HG03469 (cell line): Measurements from ENCODE around the gene TMEM176A.
"Not testable (repeated sequence)": the region's sequence is repeated elsewhere in the genome, so short reads cannot be mapped to it uniquely, and the experiment has no call there.

Experiments
- ATAC-seq: cut with Tn5 transposase; IDR thresholded peaks from one replicate; pipeline ENCODE4 v1.9.1; 2021; ENCODE audit warnings: mild to moderate bottlenecking, moderate library complexity, moderate number of reproducible peaks; ENCODE audit not compliant: unreplicated experiment

Gene TMEM176A

DNA sequence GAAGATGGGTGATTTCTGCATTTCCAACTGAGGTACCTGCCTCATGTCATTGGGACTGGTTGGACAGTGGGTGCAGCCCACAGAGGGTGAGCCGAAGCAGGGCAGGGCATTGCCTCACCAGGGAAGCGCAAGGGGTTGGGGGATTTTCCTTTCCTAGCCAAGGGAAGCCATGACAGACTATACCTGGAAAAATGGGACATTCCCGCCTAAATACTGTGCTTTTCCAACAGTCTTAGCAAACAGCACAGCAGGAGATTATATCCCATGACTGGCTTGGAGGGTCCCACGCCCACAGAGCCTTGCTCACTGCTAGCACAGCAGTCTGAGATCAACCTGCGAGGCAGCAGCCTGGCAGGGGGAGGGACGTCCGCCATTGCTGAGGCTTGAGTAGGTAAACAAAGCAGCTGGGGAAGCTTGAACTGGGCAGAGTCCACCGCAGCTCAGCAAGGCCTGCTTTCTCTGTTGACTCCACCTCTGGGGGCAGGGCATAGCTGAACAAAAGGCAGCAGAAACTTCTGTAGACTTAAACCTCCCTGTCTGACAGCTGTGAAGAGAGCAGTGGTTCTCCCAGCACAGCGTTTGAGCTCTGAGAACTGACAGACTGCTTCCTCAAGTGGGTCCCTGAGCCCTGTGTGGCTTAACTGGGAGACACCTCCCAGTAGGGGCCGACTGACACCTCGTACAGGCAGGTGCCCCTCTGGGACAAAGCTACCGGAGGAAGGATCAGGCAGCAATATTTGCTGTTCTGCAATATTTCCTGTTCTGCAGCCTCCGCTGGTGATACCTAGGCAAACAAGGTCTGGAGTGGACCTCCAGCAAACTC, 7.3 kb downstream of the TMEM176A start:
- ATAC-seq = not testable (repeated sequence)

DNA sequence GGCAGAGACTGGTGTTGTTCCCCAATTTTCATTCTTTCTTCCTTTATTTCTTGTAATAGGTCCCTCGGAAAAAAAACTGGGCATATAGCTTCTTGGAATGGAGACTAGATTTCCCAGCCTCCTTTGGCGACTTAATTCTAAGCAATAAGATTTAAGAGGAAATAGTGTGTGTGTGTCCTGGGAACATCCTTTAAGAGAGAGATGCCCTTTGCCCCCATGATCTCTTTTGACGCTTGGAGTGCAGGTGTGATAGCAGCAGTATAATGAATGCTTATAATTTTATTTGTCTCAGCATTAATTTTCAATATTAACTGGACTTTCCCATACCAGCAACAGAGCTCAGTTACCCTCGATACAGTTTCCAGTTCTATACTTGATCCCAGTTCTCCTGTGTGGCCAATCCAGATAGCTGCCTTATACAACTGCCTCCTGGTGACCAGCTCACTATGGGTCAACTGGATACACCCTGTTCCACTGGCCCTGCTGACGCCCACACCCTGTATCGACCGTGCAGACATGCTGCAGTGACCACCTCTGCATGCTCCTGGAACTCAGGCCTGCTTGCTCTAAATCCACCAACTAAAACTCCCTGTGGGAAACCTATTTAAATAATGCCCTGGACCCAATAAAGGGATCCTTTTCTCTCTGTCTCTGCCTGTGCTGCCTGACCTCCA, 13.9 kb downstream of the TMEM176A start:
- no peak for ATAC-seq

DNA sequence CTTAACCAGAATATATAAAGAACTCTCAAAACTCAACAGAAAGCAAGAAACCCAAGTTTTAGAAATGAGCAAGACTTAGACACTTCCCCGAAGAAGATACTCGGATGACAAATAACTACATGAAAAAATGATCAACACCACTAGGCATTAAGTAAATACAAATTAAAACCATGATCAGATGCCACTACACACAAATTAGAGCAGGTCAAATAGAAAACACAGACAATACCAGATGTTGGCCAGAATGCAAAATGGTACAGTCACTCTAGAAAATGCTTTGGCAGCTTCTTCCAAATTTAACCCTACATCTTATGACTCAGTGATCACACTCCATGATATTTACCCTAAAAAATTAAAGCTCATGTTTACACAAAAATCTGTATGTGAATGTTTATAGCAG, 18.4 kb downstream of the TMEM176A start:
- no peak for ATAC-seq

DNA sequence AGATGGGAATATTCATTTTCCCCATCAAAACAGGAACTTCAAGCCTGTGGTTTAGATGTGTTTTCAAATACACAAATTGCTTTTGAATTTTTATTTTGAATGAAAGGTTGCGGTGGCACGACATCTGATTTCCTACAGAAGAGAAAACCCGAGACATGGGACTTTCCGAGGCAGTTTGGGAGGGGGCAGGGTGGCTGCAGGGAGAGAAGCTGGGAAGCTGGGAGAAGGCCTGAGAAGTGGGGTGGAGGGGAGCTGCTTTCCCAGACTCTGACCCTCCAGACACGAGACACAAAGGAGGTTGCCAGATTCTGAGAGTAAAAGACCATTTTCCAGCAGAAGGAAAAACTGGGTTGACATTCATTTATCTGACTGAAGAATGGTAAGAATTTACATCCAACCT, 19.6 kb downstream of the TMEM176A start:
- no peak for ATAC-seq

DNA sequence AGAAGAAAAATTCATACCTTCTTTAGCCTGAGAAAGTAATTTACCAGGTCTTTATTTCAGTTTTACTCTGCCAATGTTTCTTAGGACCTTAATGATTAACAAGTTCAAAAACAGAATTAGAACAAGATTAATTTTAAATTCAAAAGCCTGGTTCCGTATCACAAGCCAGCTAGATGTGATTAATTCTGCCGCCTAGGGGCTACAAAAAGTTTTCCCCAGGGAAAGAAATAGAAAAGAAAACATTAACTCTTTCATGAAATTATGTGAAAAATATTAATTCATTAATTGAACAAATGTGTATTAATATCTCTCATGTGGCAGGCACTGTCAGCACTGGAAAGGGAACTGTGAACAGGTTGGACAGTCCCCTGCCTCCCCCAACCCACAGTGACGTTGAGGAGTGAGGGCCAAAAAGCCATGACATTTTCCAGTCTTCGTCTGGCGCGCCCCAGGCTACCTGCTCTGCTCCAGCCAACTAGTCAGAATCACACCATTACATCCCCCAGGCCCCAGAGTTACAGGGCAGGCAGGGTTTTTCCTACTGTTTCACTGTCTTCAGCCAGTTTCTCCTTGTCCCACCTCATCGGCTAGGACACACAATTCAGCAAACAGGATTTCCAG, 20.1 kb downstream of the TMEM176A start:
- no peak for ATAC-seq

DNA sequence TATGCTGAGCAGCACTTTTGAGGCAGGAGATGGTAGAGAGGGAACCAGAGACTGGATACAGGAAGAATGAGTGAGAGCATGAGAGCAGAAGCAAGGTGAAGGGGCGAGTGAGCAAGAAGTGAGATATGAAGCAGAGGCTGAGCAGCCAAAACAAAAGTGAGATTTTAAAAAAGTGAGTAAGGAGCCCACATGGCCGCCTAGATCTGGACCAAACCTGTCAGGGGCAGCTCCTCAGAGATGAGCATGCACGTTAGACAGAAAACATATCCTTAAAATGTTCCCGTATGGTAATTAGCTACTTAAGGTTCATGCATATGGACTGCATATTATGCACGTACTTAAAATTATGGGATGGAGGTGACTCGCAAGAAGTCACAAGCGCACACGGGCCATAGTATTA, 22.5 kb downstream of the TMEM176A start:
- no peak for ATAC-seq

DNA sequence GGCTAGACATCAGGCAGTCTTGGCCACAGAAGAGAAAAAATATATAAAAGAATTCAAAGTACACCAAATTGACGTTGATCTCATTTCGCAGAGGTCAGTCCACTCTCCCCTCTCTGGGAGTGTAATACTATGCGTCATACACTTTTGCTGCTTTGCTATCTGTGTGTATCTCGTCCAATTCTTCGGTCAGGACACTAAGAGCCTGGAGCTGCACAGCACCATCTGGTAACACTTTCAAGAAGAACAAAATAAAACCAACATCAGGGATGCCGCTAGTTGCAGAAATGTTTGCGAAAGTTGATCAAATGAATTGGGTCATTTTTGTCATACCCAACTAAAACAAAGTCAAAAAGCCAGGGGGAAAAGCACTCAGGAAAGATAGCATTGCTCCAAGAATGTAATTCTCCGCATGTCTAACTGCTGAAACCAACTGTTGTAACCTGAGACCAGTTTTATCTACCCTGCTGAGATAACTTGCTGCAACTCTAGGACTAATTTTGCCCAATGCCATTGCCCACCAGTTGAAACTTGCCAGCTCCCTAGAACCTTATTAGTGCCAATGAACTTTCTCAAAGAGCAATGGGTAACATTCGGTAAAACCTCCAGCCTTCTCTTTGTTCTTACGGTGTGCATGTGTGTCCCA, 23.0 kb downstream of the TMEM176A start:
- no peak for ATAC-seq

DNA sequence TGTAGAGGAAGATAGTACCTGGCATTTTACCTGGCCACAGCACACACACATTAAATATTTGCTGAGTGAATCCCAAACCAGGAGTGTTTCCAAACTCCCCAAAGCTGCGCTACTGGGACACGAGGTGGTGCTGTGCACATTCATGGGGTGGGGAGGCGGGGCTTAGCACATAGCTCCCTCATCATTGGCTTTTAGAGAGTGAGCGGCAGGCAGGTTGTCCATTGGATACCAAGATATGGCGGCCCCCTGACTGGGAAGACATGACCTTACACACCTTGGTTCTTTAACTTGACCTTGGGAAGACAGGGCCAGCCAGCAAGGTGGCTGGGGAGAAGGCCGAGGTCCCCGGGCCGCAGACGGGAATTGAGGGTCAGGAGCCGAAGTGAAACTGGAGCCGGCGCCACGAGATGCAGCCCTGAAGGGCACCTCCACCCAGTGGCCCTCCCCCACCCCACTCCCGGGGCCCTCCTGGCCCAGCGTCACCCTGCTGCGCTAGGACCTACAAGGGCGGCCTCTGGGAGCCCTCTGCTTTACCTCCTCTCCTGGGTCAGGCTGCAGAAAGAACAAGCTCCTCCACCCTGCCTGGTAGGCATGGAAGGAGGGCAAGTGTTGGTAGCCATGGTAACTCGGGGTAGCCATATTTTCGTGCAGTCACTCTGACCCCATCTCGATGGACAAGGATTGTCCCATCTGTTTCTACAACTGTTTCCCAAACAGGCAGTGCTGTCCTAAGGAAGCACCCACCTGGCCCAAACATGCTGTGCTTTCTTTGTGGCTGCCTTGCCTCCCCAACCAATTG, 24.0 kb downstream of the TMEM176A start:
- ATAC-seq = no peak

DNA sequence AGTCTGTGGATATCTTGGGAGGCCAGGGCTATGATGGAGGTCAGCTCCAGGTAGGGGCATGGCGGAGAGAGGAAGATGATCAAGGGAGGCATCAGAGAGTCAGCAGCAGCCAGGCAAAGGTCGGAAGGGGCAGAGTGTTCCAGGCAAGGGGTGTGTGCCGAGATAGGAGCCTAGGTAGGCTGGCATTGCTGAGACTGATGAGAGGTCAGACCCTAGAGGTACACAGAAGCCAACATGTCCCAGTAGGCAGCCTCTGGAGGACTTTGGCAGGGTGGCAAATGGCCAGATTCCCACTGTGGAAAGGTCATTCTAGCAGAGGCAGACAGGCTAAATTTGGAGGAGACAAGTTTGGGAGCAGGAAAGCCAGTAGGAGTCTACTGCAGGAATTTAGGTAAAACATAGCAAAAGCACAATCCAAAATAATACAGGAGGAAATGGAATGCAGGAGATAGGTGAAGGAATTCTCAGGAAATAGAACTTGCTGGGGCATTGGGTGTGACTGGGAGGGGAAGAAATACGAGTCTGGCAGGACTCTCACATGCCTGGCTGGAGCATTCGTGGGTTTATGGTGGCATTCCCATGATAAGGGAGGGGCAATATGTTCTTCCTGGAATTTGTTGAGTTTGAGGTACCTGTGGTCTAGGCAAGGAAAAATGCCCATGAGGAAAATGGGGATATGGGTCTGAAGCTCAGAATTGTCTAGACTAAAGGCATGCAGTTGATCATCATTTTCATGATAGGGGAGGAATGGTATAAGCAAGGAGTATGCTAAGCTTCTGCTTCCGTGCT, 25.7 kb downstream of the TMEM176A start:
- ATAC-seq = no peak

DNA sequence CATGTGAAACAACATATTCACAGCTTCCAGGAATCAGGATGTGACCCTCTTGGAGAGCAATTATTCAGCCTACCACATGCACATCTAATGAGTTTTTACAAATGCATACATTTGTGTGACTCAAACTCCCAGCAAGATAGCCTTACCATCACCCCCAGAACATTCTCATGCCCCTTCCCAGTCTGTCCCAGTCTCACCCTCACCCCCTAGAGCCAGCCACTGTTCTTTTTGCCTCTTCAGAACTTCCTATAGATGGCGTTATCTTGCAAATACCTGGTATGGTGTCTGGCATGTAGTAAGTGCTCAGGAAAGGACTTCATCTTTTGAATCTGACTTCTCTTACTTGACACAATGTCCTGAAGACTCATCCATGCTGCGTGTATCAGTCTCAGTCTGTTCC, 27.8 kb downstream of the TMEM176A start:
- no peak for ATAC-seq

DNA sequence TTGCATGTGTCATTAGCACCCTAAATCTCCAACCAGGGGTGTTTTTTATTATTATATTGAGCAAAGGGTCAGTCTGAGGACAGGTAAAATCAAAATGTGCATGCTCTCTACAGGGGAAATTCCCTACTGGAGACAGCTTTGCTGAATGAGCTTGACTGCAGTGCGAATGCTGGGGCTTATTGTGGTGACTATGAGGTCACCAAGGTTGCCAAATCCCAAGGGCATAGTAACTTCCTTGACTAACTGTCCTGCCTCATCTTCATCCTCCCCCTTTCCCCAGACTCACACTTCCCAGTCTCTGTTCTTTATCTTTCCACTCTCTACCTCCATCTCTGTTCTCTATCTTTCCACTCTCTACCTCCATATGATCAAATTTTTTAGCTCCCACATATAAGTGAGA, 28.9 kb downstream of the TMEM176A start:
- ATAC-seq = no peak

DNA sequence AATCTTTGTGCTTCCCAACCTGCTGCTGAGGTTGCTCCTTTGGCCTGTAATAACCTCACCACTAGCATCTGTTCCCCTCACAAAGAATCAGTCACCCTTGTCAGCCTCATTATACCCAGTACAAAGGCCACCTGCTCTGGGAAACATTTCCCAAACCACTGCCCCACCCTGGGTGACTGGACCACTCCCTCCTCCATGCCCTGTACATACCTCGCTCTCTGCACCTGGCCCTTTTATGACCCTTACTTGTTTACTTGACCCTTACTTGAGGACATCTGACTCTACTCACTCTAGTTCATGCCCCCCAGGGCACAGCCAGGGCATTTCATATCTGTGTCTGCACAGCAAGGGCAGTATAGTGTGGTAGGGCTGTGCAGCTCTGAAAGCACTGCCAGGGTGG, 30.4 kb downstream of the TMEM176A start:
- no peak for ATAC-seq

DNA sequence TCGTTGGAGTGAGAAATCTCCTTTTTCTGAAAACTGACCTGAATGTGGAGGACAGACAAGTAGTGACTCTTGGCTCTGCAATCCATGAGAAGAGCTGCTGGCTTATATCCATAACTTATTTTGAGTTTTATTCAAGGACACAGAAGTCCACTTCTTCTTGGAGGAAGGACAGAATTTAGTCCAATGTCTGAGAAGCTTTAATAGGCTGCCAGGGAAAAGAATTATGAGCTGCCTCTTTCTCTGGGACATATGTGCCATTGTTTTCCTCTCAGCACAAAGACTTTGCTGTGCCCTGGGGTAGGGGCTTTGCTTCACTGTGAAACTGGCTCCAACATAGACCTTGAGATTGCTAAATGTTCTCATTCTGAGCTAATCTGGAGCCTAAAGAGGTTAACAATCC, 31.3 kb downstream of the TMEM176A start:
- no peak for ATAC-seq

DNA sequence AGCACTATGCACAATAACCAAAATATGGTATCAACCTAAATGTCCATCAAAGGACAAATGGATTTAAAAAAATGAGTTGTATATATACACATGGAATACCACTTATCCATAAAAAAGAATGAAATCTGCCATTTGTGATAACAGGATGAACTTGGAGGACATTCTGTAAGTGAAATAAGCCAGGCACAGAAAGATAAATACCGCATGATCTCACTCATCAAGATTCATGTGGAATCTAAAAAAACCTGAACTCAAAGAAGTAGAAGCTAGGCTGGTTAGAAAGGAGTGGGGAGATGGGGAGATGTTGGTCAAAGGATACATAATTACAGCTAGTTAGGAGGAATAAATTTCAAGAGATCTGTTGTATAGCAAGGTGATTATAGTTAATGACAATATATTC, 34.5 kb downstream of the TMEM176A start:
- no peak for ATAC-seq

DNA sequence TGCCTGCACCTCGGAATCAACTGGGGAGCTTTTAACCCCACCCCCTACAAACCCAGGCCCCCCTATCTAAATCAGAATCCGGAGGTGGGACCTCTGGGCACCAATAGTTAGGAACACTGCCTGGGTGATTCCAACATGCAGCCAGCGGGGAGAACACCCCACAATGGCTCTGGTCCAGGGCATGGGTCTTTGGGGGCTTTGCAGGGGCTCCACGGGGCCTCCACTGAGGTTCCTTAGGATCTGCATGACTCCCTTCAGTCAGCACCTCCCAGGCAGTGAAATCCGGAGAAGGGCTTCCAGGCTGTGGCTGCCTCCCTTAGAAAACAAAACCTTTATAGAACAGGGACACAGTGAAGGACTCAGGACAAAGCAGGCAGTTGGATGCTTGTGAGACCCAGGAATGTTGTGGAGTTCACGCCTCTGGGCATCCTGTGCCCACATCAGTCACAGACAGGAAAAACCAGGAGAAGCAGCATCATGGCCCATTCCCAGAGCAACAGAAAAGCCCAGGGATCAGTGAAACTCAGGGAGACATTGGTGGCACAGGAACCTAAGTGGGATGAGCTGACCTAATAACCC, 35.2 kb downstream of the TMEM176A start:
- ATAC-seq = no peak

DNA sequence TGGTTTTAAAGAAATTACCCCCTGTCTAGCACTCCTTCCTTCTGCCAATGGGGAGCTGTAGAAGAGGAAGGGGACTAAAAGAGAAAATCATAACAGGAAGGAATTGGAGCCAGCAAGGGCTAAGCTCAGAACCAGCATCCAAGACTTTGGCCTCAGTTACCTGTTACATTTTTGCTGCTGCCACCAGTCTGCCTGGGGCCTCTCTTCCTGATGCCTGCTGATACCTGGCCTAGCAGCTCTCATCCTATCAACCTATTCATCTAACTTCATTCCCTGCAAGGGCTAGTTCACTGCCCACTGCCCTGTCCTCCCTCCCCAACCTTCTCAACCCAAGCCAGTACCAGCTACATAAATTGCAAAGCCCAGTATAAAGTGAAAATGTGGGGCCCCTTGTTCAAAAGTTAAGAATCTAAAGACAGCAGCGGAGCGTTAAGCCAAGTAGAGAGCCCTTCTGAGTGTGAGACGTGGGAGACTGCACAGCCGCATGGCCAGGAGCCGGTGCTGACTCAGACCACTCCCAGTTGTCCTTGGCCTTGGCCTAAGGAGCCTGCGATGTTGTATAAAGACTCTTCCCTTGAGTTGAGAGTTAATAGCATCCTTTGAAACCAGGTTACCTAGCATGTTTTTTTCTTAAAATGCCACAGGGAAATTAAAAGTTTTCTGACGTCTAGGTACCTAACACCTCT, 38.5 kb downstream of the TMEM176A start:
- ATAC-seq = no peak

DNA sequence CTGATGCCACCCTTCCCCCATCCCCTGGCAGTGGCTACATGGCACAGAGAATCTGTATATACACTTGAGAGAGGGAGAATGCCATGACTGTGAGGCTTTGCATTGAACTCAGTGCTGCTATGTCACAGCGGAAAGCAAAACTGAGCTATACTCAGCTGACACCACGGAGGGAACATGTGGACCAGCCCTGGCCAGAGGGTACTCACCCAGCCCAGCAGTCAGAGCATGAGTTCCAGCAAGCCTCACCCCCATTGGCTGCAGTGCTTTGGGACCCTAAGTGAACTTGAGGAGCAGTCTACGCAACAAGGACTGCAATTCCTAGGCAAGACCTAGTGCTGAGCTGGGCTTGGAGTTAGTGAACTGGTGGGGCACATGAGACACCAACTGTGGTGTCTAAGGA, 41.4 kb downstream of the TMEM176A start:
- ATAC-seq = no peak

DNA sequence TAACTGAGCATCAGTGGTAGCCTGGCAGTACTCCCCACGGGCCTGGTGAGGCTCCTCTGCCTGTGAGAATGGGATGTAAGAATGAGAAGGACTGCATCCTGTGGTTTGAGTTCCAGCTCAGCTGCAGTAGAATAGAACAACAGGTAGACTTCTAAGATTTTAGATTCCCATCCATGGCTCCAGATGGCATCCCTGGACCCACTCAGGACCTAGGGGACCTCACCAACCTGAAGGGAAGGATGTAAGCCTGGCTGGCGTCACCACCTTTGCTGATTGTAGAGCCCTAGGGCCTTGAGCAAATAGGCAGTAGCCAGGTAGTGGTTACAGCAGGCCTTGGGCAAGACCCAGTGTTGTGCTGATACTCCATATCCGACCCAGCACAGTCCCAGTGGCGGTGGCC, 42.1 kb downstream of the TMEM176A start:
- no peak for ATAC-seq

DNA sequence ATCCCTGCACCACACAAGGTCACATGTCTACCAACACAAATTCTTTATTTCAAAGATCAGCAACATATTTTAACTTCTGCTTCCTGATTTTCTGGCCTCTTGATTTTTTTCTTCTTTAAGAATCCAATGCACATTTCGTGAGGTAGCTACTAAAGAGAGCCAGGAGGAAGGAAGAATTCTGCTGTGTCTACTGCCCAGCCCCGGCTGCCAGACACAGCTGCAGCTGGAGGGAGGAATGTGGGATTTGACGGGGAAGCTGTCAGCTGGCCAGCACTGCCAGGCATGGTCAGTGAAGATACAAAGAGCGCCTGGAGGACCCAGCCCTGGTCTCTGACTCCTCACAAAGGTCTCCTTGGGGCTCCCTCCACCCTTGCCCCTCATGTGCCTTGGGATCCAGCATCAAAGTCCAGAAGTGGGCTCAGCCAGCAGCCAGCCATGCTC, 44.9 kb downstream of the TMEM176A start:
- no peak for ATAC-seq
